SKM-1 treated with dmso at 0.1 percent for 144 hours (cell line): Measurements from ENCODE around the gene SPHKAP.
"Not testable (repeated sequence)": the region's sequence is repeated elsewhere in the genome, so short reads cannot be mapped to it uniquely, and the experiment has no call there.

Experiments
- DNase-seq: peaks from one replicate; lab custom pipeline; 2025; ENCODE audit not compliant: unreplicated experiment; lab: John Stamatoyannopoulos, UW

The SPHKAP gene, protein sequence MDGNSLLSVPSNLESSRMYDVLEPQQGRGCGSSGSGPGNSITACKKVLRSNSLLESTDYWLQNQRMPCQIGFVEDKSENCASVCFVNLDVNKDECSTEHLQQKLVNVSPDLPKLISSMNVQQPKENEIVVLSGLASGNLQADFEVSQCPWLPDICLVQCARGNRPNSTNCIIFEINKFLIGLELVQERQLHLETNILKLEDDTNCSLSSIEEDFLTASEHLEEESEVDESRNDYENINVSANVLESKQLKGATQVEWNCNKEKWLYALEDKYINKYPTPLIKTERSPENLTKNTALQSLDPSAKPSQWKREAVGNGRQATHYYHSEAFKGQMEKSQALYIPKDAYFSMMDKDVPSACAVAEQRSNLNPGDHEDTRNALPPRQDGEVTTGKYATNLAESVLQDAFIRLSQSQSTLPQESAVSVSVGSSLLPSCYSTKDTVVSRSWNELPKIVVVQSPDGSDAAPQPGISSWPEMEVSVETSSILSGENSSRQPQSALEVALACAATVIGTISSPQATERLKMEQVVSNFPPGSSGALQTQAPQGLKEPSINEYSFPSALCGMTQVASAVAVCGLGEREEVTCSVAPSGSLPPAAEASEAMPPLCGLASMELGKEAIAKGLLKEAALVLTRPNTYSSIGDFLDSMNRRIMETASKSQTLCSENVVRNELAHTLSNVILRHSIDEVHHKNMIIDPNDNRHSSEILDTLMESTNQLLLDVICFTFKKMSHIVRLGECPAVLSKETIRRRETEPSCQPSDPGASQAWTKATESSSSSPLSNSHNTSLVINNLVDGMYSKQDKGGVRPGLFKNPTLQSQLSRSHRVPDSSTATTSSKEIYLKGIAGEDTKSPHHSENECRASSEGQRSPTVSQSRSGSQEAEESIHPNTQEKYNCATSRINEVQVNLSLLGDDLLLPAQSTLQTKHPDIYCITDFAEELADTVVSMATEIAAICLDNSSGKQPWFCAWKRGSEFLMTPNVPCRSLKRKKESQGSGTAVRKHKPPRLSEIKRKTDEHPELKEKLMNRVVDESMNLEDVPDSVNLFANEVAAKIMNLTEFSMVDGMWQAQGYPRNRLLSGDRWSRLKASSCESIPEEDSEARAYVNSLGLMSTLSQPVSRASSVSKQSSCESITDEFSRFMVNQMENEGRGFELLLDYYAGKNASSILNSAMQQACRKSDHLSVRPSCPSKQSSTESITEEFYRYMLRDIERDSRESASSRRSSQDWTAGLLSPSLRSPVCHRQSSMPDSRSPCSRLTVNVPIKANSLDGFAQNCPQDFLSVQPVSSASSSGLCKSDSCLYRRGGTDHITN (N-terminal part only)

DNA sequence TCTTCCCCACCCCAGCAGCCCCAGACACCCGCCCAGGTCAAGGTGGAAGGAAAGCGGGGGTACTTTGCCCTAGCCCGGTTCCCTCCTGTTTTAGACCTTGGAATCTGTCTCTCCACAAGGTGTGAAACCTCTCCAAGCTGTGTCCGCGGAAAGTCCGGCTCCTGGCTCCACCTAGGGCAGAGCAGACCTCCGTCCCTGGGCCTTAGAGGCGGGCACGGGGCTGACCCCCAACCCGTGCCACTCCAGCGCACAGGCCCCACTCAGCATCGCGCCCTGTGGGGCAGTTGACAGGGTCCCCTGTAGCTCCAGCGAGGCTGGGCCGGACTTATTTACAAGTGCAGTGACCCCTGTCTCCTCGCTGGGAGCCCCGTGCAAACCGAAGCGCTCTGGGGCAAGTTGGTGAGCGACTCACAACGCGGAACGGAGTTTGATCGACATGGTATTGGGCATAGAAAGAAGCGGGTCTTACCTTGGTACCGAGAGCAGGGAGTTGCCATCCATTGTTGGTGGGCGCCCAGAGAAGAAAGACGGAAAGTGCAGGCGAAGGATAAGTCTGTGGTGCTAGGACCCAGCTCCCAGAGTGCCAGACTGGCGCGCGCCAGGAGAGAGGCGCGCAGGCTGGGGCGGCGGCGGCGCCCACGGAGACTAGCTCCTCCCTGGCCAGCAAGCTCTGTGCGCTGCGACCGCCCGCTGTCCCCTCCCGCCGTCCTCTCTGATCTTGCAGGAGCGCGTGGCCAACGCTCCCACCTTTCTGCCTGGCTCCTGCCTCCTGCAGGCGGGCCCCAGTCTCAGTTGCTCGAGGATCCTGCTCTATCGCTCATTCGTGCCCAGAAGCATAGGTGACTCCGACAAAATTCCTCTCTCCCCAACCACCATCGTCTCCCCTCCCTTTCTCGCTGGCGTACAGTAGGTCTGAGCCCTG is at the start of gene SPHKAP:
Gene SPHKAP, minus strand, starts transcription at position 590 of the 922 bp plus-strand sequence. Its CDS starts 89 bp downstream, at position 501.
- no peak for DNase-seq

DNA sequence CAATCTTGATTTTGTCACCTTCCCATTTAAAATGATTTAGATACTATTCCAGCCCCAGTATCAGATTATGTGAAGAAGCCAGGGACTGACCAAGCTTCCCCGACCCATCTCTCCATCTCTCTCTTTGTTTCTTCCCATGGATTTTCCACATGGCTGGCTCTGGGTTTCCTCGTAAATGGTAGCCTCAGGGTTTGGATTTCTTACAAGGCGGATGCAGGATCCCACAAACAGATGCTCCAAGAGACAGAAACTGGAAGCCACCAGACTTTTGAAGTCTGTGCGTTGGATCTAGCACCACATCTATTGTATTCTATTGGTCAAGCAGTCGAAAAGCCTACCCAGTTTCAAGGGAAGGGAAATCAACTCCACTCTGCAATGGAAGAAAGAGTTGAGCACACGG is 46.0 kb upstream of the SPHKAP start:
- DNase-seq = no peak

DNA sequence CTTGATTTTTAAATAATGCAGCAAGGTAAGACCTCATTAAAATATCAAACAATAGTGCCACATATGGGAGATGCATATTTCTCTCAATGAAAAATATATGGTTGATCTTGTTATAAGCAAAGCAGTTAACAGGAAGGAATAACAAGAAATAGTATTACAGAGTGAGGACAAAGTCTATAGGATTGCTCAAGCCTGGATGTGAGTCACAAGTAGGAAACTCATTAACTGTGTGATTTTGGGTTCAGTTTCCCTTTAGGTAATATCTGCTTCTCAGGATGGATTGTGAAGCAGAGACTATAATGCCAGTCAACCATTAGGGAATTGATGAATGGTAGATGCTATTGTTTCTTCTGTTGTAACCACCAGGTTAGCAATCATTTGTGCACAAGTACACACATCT is 42.9 kb upstream of the SPHKAP start:
- no peak for DNase-seq

DNA sequence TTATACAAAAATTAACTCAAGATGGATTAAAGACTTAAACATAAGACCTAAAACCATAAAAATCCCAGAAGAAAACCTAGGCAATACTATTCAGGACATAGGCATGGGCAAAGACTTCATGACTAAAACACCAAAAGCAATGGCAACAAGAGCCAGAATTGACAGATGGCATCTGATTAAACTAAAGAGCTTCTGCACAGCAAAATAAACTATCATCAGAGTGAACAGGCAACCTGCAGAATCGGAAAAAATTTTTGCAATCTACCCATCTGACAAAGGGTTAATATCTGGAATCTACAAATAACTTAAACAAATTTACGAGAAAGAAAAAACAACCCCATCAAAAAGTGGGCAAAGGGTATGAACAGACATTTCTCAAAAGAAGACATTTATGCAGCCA is 37.1 kb upstream of the SPHKAP start:
- DNase-seq = not testable (repeated sequence)

DNA sequence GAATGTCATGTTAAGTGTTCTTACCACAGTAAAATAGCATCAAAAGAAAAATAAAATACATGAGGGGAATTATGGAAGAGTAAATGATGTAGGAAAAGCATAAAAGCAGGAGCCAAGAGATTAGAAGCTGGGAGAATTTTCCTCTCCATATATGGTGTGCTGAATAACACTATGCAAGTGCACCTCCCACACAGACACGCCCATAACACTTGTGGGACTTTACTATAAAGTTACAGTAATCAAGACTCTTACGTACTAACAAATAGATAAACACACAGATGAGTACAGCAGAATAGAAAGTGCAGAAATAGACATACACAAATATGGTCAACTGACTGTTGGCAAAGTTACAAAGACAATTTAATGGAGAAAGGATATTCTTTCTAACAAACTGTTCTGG is 16.0 kb upstream of the SPHKAP start:
- no peak for DNase-seq

DNA sequence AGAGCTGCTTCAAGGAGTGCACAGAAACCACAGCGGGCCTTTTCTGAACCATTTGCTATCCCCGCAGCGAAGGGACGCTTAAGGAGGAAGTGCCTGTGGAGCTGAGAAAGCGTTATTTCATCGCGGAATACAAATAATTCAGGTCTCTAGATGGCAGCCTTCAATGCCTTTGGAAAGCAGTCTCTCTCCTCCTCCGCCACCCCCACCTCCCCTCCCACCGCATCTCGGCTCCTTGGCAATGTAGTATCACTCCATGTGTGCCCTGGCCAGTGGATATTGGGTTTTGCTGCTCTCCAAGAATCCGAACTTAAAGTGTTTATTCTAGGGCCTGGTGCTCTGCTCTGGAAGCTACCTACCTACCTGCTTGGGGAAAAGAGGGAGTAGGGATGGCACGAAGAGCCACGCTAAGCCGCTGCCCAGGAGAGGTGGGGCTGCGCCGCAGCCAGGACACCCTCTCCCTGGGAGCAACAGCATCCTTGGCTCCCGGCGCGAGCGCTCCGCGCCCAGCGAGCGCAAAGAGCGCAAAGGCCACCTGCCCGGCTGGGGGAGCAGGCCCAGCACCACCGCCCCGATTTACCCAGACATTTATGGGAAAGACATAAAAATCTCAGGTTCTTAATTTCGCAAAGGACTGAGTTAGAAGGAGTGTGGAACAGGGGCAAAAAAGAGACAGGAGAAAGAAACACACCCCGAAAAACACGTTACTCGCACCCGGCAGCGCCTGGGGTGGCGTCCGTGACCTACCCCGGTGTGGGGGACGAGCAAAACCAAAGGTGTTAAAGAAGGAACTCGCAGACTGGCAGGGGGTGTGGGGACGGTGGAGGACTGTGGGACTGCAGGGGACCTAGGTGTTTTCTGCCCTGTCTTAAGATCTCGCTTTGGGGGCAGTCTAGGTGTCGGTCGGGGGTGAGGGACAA is 1.0 kb downstream of the SPHKAP start:
- DNase-seq = no peak

DNA sequence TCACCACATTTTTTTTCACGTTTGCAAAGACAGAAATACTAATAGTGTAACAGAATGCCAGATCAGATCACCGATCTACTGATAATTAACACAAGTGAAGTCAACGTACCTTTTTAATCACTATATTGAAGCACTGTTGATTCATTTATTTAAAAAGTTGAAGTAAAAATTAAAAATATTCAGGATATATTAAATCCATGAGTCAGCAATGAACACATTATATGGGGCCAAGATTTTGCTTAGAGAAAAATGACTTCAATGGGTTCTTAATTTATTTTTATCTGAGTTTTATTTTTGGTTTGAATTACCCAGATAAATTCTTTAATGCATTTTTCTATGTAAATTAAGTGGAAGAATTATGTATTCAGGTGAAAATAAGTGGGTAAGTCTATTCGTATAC is 14.2 kb downstream of the SPHKAP start:
- no peak for DNase-seq

DNA sequence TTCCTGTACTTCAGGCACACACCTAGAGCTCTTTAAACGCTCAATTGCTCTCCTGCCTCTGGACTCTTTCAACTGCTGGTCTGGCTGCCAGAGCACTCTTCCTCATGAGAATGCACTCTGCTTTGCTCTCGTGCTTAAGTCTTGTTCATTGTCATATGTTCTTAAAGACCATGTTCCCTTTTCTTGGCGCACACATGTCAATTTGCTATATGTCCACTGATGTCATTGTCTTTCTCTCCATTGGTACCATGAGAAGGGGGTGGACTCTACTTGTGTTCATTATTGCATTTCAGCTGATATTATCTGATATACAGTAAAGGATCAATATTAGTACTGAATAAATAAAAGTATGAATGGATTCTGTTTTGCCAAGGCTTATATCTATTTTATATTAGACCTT is 16.8 kb downstream of the SPHKAP start:
- DNase-seq = no peak

DNA sequence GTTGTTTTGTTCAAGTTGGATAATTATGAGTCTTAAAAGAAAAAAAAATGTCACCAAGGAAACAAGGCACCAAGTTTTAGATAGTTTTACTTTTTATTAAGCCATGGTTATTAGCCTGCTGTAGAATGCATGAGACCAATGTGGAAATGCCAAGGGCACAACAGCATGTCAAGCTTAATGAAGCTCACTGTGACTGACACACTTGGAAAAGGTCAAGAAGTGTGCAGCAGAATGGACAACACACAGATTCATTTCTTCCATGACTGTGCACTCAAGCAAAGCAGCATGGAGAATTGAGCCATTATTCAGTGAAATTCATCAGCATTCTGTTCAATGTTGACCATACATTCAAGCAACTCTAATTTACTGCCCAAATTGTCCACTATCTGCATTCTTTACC is 23.6 kb downstream of the SPHKAP start:
- DNase-seq = no peak

DNA sequence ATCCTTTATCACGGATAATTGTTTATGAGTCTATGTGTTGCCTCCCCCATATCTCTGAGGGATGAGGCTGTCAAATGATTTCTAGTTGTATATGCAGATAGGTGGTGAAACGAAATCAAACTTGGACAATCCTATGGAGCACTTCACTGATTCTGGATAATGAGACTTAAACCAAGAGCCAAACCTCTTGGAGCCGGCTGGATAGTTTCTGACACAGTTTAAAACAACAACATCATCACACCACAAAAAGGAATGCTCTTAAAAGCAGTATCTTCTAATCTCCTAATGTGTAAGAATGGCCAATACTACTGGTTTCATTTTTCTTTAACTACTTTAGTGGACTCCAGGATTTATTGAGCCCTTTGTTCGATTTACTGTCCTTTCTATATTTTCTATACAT is 36.5 kb downstream of the SPHKAP start:
- no peak for DNase-seq

DNA sequence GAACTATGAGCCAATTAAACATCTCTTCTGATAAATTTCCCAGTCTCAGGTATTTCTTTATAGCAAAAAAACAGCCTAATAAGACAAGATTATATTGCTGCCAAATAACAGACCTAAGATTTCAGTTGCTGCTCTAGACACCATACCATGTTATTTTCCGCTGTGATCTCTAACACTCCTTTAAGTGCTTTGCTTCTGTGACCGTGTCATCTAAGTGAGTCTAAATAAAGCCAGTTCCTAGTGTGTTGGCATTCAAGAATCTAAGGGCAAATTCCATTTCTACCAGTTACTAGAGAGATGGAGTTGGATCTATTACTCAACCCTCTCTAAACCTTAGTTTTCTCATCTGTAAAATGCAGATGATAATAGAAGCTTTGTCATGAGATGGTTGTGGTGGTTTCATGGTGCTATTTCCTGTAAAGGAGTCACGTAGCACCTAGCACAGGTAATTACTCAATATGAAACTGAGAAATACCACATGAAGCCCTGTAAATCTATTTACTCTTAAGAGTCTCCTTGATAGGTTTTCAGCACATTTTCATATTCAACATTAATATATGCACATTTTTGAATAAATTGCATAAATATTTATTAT is 40.5 kb downstream of the SPHKAP start:
- no peak for DNase-seq

DNA sequence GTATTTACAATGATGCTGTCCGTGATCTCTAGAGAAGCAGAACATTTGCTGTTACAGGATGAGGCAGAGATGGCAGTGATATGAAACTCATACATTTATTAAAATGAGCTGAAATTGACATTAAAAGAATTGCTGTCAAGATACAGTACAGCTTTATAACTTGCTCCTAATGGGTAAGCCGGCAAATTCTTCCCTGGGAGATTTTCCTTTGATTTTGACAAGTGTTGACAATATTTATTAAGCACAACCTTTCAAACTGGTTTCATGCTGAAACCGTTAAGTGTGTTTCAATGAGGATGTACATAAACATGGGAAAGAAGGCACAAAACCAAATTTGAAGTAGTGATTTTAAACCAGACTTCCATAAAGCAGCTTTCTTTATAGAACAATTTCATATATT is 45.5 kb downstream of the SPHKAP start:
- DNase-seq = no peak

DNA sequence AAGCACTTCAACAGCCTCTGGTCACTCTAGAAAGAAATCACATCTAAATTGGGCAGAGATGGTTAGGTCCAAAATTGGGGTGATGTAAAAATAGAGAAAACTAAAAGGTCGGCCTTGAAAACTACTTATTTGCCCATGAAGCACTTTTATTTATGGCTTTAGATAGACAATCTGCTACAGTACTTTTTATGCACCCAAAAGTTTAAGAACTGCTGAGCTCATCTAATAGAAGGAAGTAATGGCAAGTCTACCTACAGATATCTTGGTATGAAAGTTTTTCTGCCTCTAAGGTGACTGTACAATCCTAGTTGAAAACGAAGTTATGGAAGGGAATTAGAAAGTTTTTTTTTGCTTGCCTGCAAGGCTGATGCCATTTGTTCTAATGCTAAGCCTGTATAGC is 46.2 kb downstream of the SPHKAP start:
- DNase-seq = no peak

DNA sequence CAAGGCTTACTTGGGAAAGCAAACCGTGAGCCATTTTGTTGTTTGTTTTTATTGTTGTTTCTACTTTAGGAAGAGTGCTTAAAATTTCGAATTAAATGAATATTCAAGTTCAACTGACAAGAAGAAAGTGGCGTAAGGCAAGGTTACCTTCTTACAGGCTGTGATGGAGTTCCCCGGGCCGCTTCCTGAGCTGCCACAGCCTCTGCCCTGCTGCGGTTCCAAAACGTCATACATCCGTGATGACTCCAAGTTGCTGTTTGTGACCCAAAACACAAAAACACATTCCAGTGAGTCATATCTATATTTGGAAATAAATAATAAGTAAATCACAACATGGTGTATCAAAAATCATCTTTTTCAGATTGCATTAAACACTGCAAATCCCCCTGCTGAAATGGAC is 49.7 kb downstream of the SPHKAP start:
- DNase-seq = no peak

DNA sequence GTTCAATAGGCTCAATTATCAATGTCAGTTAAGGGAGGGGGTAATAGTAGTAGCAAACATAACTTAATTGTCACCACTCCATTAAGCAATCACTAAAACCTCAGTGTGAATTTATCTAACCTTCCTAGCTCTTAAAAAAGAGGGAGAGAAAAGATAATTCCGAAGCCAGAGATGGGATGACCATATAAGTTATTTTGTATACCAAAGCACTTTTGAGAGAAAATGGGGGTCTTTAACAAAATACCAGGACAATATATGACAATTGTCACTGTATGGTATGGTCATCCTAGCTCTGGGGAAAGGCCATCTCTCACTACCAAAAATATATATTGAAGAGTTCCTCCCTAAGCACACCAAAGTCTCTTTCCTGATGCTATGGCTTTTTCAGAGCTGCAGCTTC is 55.1 kb downstream of the SPHKAP start:
- no peak for DNase-seq

DNA sequence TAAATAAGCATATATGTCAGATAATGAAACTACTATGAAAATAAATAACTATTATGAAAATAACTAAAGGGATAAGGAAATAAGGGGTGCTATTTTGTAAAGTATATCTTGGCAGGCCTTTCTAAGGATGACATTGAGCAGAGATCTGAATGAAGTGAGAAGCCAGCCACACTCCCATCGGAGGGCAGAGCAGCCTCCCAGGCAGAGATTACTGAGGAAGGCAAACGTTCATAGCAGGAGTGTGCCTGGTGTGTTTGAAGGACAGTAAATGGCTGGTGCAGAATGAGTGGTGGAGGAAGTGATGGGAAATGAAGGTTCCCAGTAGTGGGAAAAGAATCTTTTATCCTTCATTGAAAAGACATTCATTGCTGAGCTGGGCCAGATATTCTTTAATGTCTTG is 62.5 kb downstream of the SPHKAP start:
- no peak for DNase-seq

DNA sequence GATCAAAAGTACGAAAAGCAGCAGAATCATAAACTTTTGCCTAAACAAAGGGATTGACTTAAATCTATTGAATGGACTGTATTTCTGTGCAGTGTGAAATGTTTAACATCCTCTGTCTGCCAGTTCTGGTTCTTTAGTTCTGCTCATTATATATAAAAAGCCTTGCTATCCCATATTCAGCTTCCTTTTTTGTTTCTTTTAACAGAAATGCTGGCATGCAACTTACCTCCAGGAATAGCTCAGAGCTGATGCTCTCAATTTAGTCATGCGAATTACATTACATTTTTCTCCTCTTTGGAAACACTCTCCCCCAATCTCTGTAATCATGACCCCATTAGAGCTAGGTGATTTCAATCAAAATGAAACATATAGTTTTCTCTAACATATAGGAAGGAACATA is 73.6 kb downstream of the SPHKAP start:
- DNase-seq = no peak

DNA sequence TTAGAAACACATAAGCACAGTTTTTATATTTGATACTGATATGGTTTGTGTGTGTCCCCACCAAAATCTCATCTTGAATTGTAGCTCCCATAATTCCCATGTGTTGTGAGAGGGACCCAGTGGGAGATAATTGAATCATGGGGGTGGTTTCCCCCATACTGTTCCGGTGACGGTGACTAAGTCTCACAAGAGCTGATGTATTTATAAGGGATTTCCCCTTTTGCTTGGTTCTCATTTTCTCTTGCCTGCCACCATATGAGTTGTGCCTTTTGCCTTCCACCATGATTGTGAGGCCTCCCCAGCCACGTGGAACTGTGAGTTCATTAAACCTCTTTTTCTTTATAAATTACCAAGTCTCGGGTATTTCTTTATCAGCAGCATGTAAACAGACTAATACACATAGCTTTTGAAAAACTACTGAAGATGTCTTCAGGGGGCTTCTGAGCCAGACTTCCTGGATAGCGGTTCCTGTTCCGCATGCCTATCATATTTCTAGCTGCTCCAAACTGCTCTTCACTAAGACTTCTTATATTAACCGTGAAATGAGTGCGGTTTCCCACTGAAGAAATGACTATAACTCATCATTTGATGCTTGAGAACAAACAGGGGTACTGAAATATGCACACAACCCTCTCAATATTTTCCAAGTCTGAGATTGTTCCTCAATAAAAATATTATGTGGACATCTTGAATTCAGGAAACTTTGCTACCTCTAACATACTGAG is 75.8 kb downstream of the SPHKAP start:
- DNase-seq = no peak
